Mesendoderm (in vitro differentiated cells): Measurements from ENCODE around the gene TP63.
"Not testable (repeated sequence)": the region's sequence is repeated elsewhere in the genome, so short reads cannot be mapped to it uniquely, and the experiment has no call there.

Experiments
- DNase-seq: peaks from one replicate; pipeline ENCODE4 v3.0.0; 2013
- H2AK5ac ChIP-seq: 2 replicates; pipeline ENCODE4 v1.6.1; 2013; ENCODE audit warnings: low read length, inconsistent platforms
- H2BK120ac ChIP-seq: 2 replicates; pipeline ENCODE4 v1.6.1; 2013; ENCODE audit warnings: low read depth, mild to moderate bottlenecking, low read length, moderate library complexity, mixed read lengths
- H2BK15ac ChIP-seq: replicated peaks from 2 replicates; pipeline ENCODE4 v1.6.1; 2013; ENCODE audit warnings: low read depth, mild to moderate bottlenecking, moderate library complexity
- H2BK5ac ChIP-seq: 2 replicates; pipeline ENCODE4 v1.6.1; 2013; ENCODE audit warnings: low read length, inconsistent platforms
- H3K18ac ChIP-seq: 2 replicates; pipeline ENCODE4 v1.6.1; 2013; ENCODE audit warnings: mild to moderate bottlenecking, low read length, mixed read lengths
- H3K23ac ChIP-seq: one replicate; pipeline ENCODE4 v1.6.1; 2013; ENCODE audit warnings: low read length
- H3K27ac ChIP-seq: 2 replicates; pipeline ENCODE4 v1.5.1; 2013; ENCODE audit warnings: low read depth, mild to moderate bottlenecking, inconsistent platforms, low read length, moderate library complexity
- H3K27me3 ChIP-seq: 2 replicates; pipeline ENCODE4 v1.6.1; 2013; ENCODE audit warnings: low read length, control low read depth, mild to moderate bottlenecking, inconsistent platforms; ENCODE audit not compliant: insufficient read depth, poor library complexity
- H3K36me3 ChIP-seq: 2 replicates; pipeline ENCODE4 v1.6.1; 2013; ENCODE audit warnings: low read length, inconsistent platforms; ENCODE audit not compliant: control insufficient read depth, insufficient read depth
- H3K4ac ChIP-seq: one replicate; pipeline ENCODE4 v1.6.1; 2013; ENCODE audit warnings: low read depth, mild to moderate bottlenecking, low read length, moderate library complexity
- H3K4me1 ChIP-seq: 2 replicates; pipeline ENCODE4 v1.6.1; 2013; ENCODE audit warnings: low read depth, low read length, inconsistent platforms; ENCODE audit not compliant: control insufficient read depth
- H3K4me2 ChIP-seq: 2 replicates; pipeline ENCODE4 v1.6.1; 2013; ENCODE audit warnings: low read length
- H3K4me3 ChIP-seq: 2 replicates; pipeline ENCODE4 v1.5.1; 2013; ENCODE audit warnings: mild to moderate bottlenecking, low read length
- H3K56ac ChIP-seq: one replicate; pipeline ENCODE4 v1.6.1; 2013; ENCODE audit warnings: low read length
- H3K79me1 ChIP-seq: 2 replicates; pipeline ENCODE4 v1.6.1; 2013; ENCODE audit warnings: low read length, inconsistent platforms
- H3K79me2 ChIP-seq: 2 replicates; pipeline ENCODE4 v1.6.1; 2013; ENCODE audit warnings: mild to moderate bottlenecking, low read length; ENCODE audit not compliant: control insufficient read depth, insufficient read depth
- H3K9ac ChIP-seq: 2 replicates; pipeline ENCODE4 v1.6.1; 2013; ENCODE audit warnings: low read length, inconsistent platforms
- H4K5ac ChIP-seq: one replicate; pipeline ENCODE4 v1.6.1; 2013; ENCODE audit warnings: low read length
- H4K8ac ChIP-seq: one replicate; pipeline ENCODE4 v1.6.1; 2013; ENCODE audit warnings: low read depth, mild to moderate bottlenecking, control low read depth, low read length, moderate library complexity
- WGBS: extraction: QIAGEN DNeasy Blood & Tissue Kit; methylation state at CpG from one replicate; pipeline ENCODE4 v1.1.7; 2013; ENCODE audit warnings: low lambda C conversion rate, missing lambda C conversion rate; ENCODE audit not compliant: insufficient coverage; ENCODE audit errors: extremely low coverage; 5-methylcytosine and 5-hydroxymethylcytosine counted together

The TP63 gene

GRCh38 chr3:189588475-189589178, 42.6 kb upstream of the TP63 start:
- Histone ChIP-seq H2BK120ac (no peak overlapping the region), H2BK15ac (no peak overlapping the region), H3K18ac (no peak overlapping the region), H3K36me3 (no peaks in the 10 kb centered on the region), H3K56ac (no peak overlapping the region), H3K4me1 (no peaks in the 10 kb centered on the region), H3K4me3 (no peak overlapping the region), H3K79me1 (no peaks in the 10 kb centered on the region), H2BK5ac (no peak overlapping the region), H3K79me2 (no peaks in the 10 kb centered on the region), H3K4ac (no peak overlapping the region), H4K8ac (no peak overlapping the region), H3K27me3 (no peaks in the 10 kb centered on the region), H3K27ac (no peak overlapping the region), H3K4me2 (no peak overlapping the region), H3K23ac (no peak overlapping the region), H3K9ac (no peak overlapping the region), H2AK5ac (no peak overlapping the region), H4K5ac (no peak overlapping the region)
- no CpG with 5 or more reads among the region's 5 CpGs for WGBS
- DNase-seq = no peak

- Histone ChIP-seq H3K4ac (no peak overlapping the region), H3K18ac (no peak overlapping the region), H2BK120ac (no peak overlapping the region), H3K4me1 (no peaks in the 10 kb centered on the region), H3K9ac (no peak overlapping the region), H3K36me3 (no peaks in the 10 kb centered on the region), H4K5ac (no peak overlapping the region), H3K4me2 (no peak overlapping the region), H3K27ac (no peak overlapping the region), H3K23ac (no peak overlapping the region), H3K79me2 (no peaks in the 10 kb centered on the region), H3K79me1 (no peaks in the 10 kb centered on the region), H3K56ac (no peak overlapping the region), H2BK15ac (no peak overlapping the region), H4K8ac (no peak overlapping the region), H2BK5ac (no peak overlapping the region), H3K27me3 (no peaks in the 10 kb centered on the region), H3K4me3 (no peak overlapping the region), H2AK5ac (no peak overlapping the region)
- no CpG with 5 or more reads among the region's 1 CpG for WGBS
- no peak for DNase-seq
These were observed 42.0 kb upstream of the TP63 start for GRCh38 chr3:189589179-189589569.

GRCh38 chr3:189590223-189590622, 41.0 kb upstream of the TP63 start:
- H3K27me3 ChIP-seq = no peaks in the 10 kb centered on the region
- H4K5ac ChIP-seq = no peak overlapping the region
- WGBS = no CpG with 5 or more reads among the region's 3 CpGs
- no peak overlapping the region for H3K9ac ChIP-seq
- no peaks in the 10 kb centered on the region for H3K36me3 ChIP-seq
- H3K4ac ChIP-seq = no peak overlapping the region
- H3K27ac ChIP-seq = no peak overlapping the region
- no peaks in the 10 kb centered on the region for H3K79me1 ChIP-seq
- H3K4me2 ChIP-seq = no peak overlapping the region
- H3K4me1 ChIP-seq = no peaks in the 10 kb centered on the region
- no peaks in the 10 kb centered on the region for H3K79me2 ChIP-seq
- no peak overlapping the region for H3K23ac ChIP-seq
- H3K18ac ChIP-seq = no peak overlapping the region
- H3K4me3 ChIP-seq = no peak overlapping the region
- no peak for DNase-seq
- no peak overlapping the region for H2BK5ac ChIP-seq
- H2BK120ac ChIP-seq = no peak overlapping the region
- no peak overlapping the region for H2BK15ac ChIP-seq
- no peak overlapping the region for H4K8ac ChIP-seq
- no peak overlapping the region for H2AK5ac ChIP-seq
- H3K56ac ChIP-seq = no peak overlapping the region

DNA sequence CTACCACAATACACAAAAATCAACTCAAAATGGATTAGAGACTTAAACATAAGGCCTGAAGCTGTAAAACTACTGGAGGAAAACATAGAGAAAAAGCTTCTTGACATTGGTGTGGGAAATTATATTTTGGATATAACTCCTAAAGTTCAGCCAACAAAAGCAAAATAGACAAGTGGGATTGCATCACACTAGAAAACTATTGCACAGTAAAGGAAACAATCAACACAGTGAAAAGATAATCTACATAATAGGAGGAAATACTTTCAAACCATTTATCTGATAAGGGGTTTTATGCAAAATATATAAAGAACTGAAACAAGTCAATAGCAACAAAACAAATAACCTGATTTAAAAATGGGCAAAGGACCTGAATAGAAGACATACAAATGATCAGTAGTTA, 37.6 kb upstream of the TP63 start:
- Histone ChIP-seq H3K79me2 (no peaks in the 10 kb centered on the region), H3K79me1 (no peaks in the 10 kb centered on the region), H3K9ac (no peak overlapping the region), H2BK15ac (no peak overlapping the region), H2BK120ac (no peak overlapping the region), H4K8ac (no peak overlapping the region), H3K27me3 (no peaks in the 10 kb centered on the region), H3K4me3 (no peak overlapping the region), H3K56ac (no peak overlapping the region), H3K4me1 (no peaks in the 10 kb centered on the region), H4K5ac (no peak overlapping the region), H3K4me2 (no peak overlapping the region), H3K27ac (no peak overlapping the region), H3K18ac (no peak overlapping the region), H2BK5ac (no peak overlapping the region), H2AK5ac (no peak overlapping the region), H3K4ac (no peak overlapping the region), H3K36me3 (no peaks in the 10 kb centered on the region), H3K23ac (no peak overlapping the region)
- no peak for DNase-seq

DNA sequence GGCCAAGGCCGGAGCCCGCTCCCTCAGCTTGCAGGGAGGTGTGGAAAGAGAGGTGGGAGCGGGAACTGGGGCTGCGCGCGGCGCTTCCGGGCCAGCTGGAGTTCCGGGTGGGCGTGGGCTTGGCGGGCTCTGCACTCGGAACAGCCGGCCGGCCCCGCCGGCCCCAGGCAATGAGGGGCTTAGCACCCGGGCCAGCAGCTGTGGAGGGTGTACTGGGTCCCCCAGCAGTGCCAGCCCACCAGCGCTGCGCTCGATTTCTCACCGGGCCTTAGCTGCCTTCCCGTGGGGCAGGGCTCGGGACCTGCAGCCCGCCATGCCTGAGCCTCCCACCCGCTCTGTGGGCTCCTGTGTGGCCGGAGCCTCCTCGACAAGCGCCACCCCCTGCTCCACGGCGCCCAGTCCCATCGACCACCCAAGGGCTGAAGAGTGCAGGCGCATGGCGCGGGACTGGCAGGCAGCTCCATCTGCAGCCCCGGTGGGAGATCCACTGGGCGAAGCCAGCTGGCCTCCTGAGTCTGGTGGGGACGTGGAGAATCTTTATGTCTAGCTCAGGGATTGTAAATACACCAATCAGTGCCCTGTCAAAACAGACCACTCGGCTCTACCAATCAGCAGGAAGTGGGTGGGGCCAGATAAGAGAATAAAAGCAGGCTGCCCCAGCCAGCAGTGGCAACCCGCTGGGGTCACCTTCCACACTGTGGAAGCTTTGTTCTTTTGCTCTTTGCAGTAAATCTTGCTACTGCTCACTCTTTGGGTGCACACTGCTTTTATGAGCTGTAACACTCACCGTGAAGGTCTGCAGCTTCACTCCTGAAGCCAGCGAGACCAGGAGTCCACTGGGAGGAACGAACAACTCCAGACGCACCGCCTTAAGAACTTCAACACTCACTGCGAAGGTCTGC, 34.9 kb upstream of the TP63 start:
- H4K5ac ChIP-seq, H3K4me3 ChIP-seq, H3K79me1 ChIP-seq, H3K4ac ChIP-seq, H3K36me3 ChIP-seq, H3K56ac ChIP-seq, H3K4me2 ChIP-seq, H2AK5ac ChIP-seq, H2BK5ac ChIP-seq, H3K23ac ChIP-seq, H3K79me2 ChIP-seq, DNase-seq, H4K8ac ChIP-seq, H3K4me1 ChIP-seq, H3K9ac ChIP-seq, H3K27me3 ChIP-seq, H3K27ac ChIP-seq, H2BK15ac ChIP-seq, H3K18ac ChIP-seq, H2BK120ac ChIP-seq: not testable (repeated sequence)
- no CpG with 5 or more reads among the region's 45 CpGs for WGBS
